Measurements from ENCODE around the gene PITRM1. TPM values are rescaled to one million over a fixed set of nuclear protein-coding genes. Genes with fewer than 3 reads are reported as not detected.

The PITRM1 gene
- total RNA-seq, 1 experiment from 2014 or later = 41.7 TPM

Other genes with a start within 250 kb of the PITRM1 start
- 88.6 and 92.8 TPM in 2 replicates for gene PFKP, start 105.2 kb downstream of the PITRM1 start, total RNA-seq (2014; rRNA removed; shearing (Covaris generic))

Measured in SK-MEL-5 (cell line).